SK-N-SH (cell line): ENCODE measurements around the gene LRP10.

ENCODE experiments used
- EP300 ChIP-seq, 2 experiments: IDR thresholded peaks; 2 replicates each; pipeline versions ENCODE4 v1.4.0 to v1.6.1; 2012; ENCODE audit warnings: borderline replicate concordance in 1 of 2, low read depth in 1 of 2, low read length in 1 of 2
- EZH2phosphoT487 ChIP-seq: fragments of 200-600 bp; sonication (generic); IDR thresholded peaks from 2 replicates; pipeline ENCODE4 v1.6.1; 2017; ENCODE audit warnings: low read depth, mixed run types, mild to moderate bottlenecking, antibody characterized with exemption, moderate library complexity, borderline replicate concordance
- NFIC ChIP-seq: IDR thresholded peaks from 2 replicates; pipeline ENCODE4 v1.4.0; 2012; ENCODE audit warnings: borderline replicate concordance
- POLR2AphosphoS5 ChIP-seq: IDR thresholded peaks from 2 replicates; pipeline ENCODE4 v1.6.1; 2012; ENCODE audit warnings: low read depth, low read length
- SIN3A ChIP-seq: IDR thresholded peaks from 2 replicates; pipeline ENCODE4 v1.6.1; 2012; ENCODE audit warnings: low read depth, mild to moderate bottlenecking, low read length, moderate library complexity, borderline replicate concordance
- TAF1 ChIP-seq: IDR thresholded peaks from 2 replicates; pipeline ENCODE4 v1.6.1; 2012; ENCODE audit warnings: low read depth, mild to moderate bottlenecking, low read length, moderate library complexity, borderline replicate concordance
- TF ChIP-seq, protein P1 (sequence below): fragments of 200-600 bp; sonication (generic); IDR thresholded peaks from 2 replicates; pipeline ENCODE4 v1.6.1; 2017; ENCODE audit warnings: antibody characterized with exemption, mild to moderate bottlenecking, moderate library complexity

DNA sequence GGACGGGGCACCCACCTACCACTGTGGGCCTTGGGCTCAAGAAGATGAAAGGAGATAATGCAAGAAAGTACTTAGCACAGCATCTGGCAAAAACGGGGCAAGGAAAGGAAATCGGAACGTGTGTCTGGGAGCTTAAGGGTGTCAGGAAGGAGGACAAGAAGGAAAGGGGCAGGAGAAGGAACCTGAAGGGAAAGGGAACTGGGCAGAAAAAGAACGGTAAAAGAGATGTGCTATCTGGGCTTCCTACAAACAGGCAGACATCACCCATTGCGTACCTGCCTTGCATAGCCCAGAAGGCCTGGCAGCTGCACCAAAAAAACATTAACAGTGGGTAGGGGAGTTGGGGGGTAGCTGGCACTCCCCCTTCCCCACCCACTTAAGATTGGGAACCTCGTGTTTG, 10.5 kb downstream of the LRP10 start:
- TF ChIP-seq POLR2AphosphoS5 (no peak), TAF1 (no peak), EP300 (IDR thresholded peaks at IDR 0.05; ENCODE audit: borderline replicate concordance in 1 of 2, low read depth in 1 of 2, low read length in 1 of 2) (no peak), NFIC (no peak), SIN3A (no peak), EZH2phosphoT487 (no peak)
- TF ChIP-seq, protein P1, sequence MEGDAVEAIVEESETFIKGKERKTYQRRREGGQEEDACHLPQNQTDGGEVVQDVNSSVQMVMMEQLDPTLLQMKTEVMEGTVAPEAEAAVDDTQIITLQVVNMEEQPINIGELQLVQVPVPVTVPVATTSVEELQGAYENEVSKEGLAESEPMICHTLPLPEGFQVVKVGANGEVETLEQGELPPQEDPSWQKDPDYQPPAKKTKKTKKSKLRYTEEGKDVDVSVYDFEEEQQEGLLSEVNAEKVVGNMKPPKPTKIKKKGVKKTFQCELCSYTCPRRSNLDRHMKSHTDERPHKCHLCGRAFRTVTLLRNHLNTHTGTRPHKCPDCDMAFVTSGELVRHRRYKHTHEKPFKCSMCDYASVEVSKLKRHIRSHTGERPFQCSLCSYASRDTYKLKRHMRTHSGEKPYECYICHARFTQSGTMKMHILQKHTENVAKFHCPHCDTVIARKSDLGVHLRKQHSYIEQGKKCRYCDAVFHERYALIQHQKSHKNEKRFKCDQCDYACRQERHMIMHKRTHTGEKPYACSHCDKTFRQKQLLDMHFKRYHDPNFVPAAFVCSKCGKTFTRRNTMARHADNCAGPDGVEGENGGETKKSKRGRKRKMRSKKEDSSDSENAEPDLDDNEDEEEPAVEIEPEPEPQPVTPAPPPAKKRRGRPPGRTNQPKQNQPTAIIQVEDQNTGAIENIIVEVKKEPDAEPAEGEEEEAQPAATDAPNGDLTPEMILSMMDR, result no peak
